HepG2 (cell line): ENCODE measurements around the gene RRAGA. TPM values are rescaled to one million over a fixed set of nuclear protein-coding genes. Genes with fewer than 3 reads are reported as not detected.

Experiments used
- CAMTA2 ChIP-seq: sonication (generic); formaldehyde crosslinking; IDR thresholded peaks from 2 replicates; pipeline ENCODE4 v1.4.0; 2020; ENCODE audit warnings: mild to moderate bottlenecking, missing genetic modification reagents, borderline replicate concordance
- JDP2 ChIP-seq: sonication (generic); formaldehyde crosslinking; IDR thresholded peaks from 2 replicates; pipeline ENCODE4 v1.8.1; 2022; ENCODE audit warnings: missing genetic modification reagents, borderline replicate concordance
- MTF1 ChIP-seq: sonication (generic); formaldehyde crosslinking; IDR thresholded peaks from 2 replicates; pipeline ENCODE4 v1.5.0; 2020; ENCODE audit warnings: missing genetic modification reagents
- PCBP2 ChIP-seq: fragments of 200-400 bp; formaldehyde crosslinking; optimal IDR thresholded peaks from 2 replicates; pipeline ENCODE3; 2018; ENCODE audit warnings: low read length, low read depth; ENCODE audit not compliant: poor library complexity, severe bottlenecking
- PHB2 ChIP-seq: fragments of 450-650 bp; IDR thresholded peaks from 2 replicates; pipeline ENCODE4 v1.6.1; 2018; ENCODE audit not compliant: partially characterized antibody
- PHF20 ChIP-seq: sonication (generic); formaldehyde crosslinking; IDR thresholded peaks from 2 replicates; pipeline ENCODE4 v1.5.0; 2020; ENCODE audit warnings: mild to moderate bottlenecking, missing genetic modification reagents
- SAP130 ChIP-seq: IDR thresholded peaks from 2 replicates; pipeline ENCODE4 v1.6.1; 2016; ENCODE audit warnings: low read depth
- SMAD1 ChIP-seq: sonication (generic); formaldehyde crosslinking; IDR thresholded peaks from 2 replicates; pipeline ENCODE4 v1.4.0; 2020; ENCODE audit warnings: missing genetic modification reagents, low read depth, mild to moderate bottlenecking, borderline replicate concordance
- ZFP37 ChIP-seq: sonication (generic); formaldehyde crosslinking; IDR thresholded peaks from 2 replicates; pipeline ENCODE4 v1.4.0; 2020; ENCODE audit warnings: missing genetic modification reagents, borderline replicate concordance
- ZNF124 ChIP-seq: sonication (generic); formaldehyde crosslinking; IDR thresholded peaks from 2 replicates; pipeline ENCODE4 v1.4.0; 2020; ENCODE audit warnings: missing genetic modification reagents
- ZNF253 ChIP-seq: sonication (generic); formaldehyde crosslinking; IDR thresholded peaks from 2 replicates; pipeline ENCODE4 v1.8.0; 2022; ENCODE audit warnings: mild to moderate bottlenecking, missing genetic modification reagents, borderline replicate concordance
- ZNF777 ChIP-seq: sonication (generic); formaldehyde crosslinking; IDR thresholded peaks from 2 replicates; pipeline ENCODE4 v1.4.0; 2020; ENCODE audit warnings: missing genetic modification reagents
- ZNF792 ChIP-seq: IDR thresholded peaks from 2 replicates; pipeline ENCODE4 v1.6.1; 2016
- polyA plus RNA-seq, 8 experiments: library from polyadenylated mRNA; depleted of rRNA in 3 of 8; stranded (reverse) in 7 of 8; unstranded in 1 of 8; fragments of >200 nt; fragmentation: Illumina TruSeq in 4 of 8; extraction: Trizol in 4 of 8; gene quantifications; 2 replicates each; pipeline versions ENCODE4 v1.2.1 to v1.2.3, GENCODE V29; 2011 to 2016; ENCODE audit warnings: low read depth in 4 of 8, missing spikeins in 1 of 8, mixed read lengths in 1 of 8; ENCODE audit not compliant: insufficient read depth in 1 of 8
- total RNA-seq, 5 experiments: library from RNA; depleted of rRNA; stranded (reverse); fragments of >200 nt; fragmentation: Illumina TruSeq; extraction: Trizol; gene quantifications; 2 replicates each; pipeline ENCODE4 v1.2.3, GENCODE V29; 2016; ENCODE audit warnings: low read depth in 1 of 5
- TF ChIP-seq, protein P1 (sequence below): sonication (generic); formaldehyde crosslinking; IDR thresholded peaks from 2 replicates; pipeline ENCODE4 v1.4.0; 2020; ENCODE audit warnings: mild to moderate bottlenecking, missing genetic modification reagents
- TF ChIP-seq, protein P2 (sequence below): sonication (generic); formaldehyde crosslinking; IDR thresholded peaks from 2 replicates; pipeline ENCODE4 v1.9.0; 2021; ENCODE audit warnings: missing genetic modification reagents, mild to moderate bottlenecking, borderline replicate concordance
- TF ChIP-seq, protein P3 (sequence below): sonication (generic); formaldehyde crosslinking; IDR thresholded peaks from 2 replicates; pipeline ENCODE4 v1.5.1; 2020; ENCODE audit warnings: mild to moderate bottlenecking, missing genetic modification reagents, borderline replicate concordance
- TF ChIP-seq, protein P4 (sequence below): sonication (generic); formaldehyde crosslinking; IDR thresholded peaks from 2 replicates; pipeline ENCODE4 v1.4.0; 2020; ENCODE audit warnings: missing genetic modification reagents, borderline replicate concordance

RRAGA gene
- total and polyA plus RNA-seq, 2 of the 13 experiments (the other 11 are each of a cell fraction or from before 2014, with no cell fraction given) = 37.5 to 118 TPM

DNA sequence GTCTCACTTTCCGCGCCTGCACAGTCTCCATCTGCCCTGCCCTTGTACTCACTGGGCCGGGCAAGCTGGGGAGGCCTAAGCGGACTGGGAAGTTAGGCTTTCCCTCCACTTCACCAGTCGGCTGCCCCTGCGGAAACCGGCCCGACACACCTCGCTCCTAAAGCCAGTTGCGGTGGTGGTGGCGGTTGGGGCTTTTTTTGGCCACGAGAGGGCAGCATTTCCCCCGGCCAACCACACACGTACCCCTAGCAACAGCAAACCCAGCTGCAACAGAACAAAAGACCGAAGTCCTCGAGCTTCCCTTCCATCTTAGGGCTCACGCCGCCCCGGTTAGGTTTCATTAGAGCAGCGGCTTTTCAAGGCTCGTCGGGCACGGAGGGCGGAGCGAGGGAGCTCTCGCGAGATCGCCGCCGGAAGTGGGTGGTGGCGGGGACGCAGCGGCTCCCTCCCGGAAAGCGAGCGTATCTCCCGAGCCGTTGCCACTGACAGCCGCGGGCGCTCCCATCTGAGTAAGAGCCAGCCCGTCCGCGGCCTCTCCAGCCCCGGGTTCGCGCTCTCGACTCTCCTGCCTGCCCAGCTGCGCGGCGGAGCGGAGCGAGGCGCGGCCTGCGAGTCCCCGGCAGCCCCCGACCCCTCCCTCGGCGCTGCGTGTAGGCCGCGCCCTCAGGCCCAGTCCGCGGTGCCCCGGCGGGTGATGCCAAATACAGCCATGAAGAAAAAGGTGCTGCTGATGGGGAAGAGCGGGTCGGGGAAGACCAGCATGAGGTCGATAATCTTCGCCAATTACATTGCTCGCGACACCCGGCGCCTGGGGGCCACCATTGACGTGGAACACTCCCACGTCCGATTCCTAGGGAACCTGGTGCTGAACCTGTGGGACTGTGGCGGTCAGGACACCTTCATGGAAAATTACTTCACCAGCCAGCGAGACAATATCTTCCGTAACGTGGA lies at the start of gene RRAGA (continued):
- TF ChIP-seq, protein P1, sequence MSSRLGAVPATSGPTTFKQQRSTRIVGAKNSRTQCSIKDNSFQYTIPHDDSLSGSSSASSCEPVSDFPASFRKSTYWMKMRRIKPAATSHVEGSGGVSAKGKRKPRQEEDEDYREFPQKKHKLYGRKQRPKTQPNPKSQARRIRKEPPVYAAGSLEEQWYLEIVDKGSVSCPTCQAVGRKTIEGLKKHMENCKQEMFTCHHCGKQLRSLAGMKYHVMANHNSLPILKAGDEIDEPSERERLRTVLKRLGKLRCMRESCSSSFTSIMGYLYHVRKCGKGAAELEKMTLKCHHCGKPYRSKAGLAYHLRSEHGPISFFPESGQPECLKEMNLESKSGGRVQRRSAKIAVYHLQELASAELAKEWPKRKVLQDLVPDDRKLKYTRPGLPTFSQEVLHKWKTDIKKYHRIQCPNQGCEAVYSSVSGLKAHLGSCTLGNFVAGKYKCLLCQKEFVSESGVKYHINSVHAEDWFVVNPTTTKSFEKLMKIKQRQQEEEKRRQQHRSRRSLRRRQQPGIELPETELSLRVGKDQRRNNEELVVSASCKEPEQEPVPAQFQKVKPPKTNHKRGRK (CRISPR knock-in tag) = peak; percentile 85
- TF ChIP-seq SAP130 (peak; percentile 95), CAMTA2 (CRISPR knock-in tag) (no peak; the same call in 1 of the 2 replicates), PCBP2 (no peak), JDP2 (CRISPR knock-in tag) (no peak), PHB2 (no peak), ZNF792 (peak; percentile 78), PHF20 (peak; percentile 80), ZNF253 (0 out of 2 replicates have a peak, but pooled peaks have one; percentile 54), MTF1 (no peak), ZNF777 (CRISPR knock-in tag) (peak; percentile 63; the same call in 1 of the 2 replicates), ZFP37 (CRISPR knock-in tag) (peak; percentile 66), SMAD1 (no peak; the same call in 1 of the 2 replicates), ZNF124 (CRISPR knock-in tag) (0 out of 2 replicates have a peak, but pooled peaks have one; percentile 43)
- TF ChIP-seq, protein P2, sequence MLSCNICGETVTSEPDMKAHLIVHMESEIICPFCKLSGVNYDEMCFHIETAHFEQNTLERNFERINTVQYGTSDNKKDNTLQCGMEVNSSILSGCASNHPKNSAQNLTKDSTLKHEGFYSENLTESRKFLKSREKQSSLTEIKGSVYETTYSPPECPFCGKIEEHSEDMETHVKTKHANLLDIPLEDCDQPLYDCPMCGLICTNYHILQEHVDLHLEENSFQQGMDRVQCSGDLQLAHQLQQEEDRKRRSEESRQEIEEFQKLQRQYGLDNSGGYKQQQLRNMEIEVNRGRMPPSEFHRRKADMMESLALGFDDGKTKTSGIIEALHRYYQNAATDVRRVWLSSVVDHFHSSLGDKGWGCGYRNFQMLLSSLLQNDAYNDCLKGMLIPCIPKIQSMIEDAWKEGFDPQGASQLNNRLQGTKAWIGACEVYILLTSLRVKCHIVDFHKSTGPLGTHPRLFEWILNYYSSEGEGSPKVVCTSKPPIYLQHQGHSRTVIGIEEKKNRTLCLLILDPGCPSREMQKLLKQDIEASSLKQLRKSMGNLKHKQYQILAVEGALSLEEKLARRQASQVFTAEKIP (CRISPR knock-in tag) = no peak
- TF ChIP-seq, protein P3, sequence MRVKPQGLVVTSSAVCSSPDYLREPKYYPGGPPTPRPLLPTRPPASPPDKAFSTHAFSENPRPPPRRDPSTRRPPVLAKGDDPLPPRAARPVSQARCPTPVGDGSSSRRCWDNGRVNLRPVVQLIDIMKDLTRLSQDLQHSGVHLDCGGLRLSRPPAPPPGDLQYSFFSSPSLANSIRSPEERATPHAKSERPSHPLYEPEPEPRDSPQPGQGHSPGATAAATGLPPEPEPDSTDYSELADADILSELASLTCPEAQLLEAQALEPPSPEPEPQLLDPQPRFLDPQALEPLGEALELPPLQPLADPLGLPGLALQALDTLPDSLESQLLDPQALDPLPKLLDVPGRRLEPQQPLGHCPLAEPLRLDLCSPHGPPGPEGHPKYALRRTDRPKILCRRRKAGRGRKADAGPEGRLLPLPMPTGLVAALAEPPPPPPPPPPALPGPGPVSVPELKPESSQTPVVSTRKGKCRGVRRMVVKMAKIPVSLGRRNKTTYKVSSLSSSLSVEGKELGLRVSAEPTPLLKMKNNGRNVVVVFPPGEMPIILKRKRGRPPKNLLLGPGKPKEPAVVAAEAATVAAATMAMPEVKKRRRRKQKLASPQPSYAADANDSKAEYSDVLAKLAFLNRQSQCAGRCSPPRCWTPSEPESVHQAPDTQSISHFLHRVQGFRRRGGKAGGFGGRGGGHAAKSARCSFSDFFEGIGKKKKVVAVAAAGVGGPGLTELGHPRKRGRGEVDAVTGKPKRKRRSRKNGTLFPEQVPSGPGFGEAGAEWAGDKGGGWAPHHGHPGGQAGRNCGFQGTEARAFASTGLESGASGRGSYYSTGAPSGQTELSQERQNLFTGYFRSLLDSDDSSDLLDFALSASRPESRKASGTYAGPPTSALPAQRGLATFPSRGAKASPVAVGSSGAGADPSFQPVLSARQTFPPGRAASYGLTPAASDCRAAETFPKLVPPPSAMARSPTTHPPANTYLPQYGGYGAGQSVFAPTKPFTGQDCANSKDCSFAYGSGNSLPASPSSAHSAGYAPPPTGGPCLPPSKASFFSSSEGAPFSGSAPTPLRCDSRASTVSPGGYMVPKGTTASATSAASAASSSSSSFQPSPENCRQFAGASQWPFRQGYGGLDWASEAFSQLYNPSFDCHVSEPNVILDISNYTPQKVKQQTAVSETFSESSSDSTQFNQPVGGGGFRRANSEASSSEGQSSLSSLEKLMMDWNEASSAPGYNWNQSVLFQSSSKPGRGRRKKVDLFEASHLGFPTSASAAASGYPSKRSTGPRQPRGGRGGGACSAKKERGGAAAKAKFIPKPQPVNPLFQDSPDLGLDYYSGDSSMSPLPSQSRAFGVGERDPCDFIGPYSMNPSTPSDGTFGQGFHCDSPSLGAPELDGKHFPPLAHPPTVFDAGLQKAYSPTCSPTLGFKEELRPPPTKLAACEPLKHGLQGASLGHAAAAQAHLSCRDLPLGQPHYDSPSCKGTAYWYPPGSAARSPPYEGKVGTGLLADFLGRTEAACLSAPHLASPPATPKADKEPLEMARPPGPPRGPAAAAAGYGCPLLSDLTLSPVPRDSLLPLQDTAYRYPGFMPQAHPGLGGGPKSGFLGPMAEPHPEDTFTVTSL (CRISPR knock-in tag) = peak; percentile 84
- TF ChIP-seq, protein P4, sequence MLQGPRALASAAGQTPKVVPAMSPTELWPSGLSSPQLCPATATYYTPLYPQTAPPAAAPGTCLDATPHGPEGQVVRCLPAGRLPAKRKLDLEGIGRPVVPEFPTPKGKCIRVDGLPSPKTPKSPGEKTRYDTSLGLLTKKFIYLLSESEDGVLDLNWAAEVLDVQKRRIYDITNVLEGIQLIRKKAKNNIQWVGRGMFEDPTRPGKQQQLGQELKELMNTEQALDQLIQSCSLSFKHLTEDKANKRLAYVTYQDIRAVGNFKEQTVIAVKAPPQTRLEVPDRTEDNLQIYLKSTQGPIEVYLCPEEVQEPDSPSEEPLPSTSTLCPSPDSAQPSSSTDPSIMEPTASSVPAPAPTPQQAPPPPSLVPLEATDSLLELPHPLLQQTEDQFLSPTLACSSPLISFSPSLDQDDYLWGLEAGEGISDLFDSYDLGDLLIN (CRISPR knock-in tag) = peak; percentile 47; the same call in 1 of the 2 replicates
